ENCODE data around the gene TPST1. TPM values are rescaled to one million over a fixed set of nuclear protein-coding genes. Genes with fewer than 3 reads are reported as not detected.

The TPST1 gene
- total and polyA plus RNA-seq, 2 of the 8 experiments (the other 6 are each of a cell fraction or from before 2014, with no cell fraction given): 8.2 to 18.4 TPM

DNA sequence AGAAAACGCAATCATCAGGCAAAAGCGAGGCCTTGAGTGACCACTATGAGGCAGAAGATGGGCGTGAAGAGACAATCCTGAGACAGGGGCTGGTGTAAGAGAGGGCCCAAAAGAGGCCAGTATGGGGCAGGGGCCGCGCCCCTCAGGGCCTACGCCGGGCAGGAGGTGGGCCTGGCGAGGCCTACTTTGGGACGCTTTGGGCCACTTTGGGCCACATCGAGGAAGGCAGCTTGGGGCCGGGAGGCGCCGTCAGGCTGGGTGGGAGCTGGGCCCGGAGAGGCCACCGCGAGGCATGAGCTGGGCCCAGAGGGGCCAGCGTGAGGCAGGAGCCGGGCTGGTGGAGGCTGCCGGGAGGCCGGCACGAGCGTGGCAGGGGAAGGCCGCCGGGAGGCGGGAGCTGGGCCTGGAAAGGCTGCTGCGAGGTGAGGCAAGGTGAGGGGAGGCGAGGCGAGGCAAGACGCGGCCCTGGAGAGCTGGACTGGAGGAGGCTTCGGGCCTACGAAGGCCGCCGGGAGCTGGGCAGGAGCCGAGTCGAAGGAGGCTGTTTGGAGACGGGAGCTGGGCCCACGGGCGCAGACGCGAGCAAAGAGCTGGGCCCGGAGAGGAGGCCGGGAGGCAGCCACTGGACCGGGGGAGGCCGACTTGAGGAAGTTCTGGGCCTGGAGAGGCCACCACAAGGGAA, 171.3 kb downstream of the TPST1 start:
- no peak overlapping the region for H2BK15ac ChIP-seq (ENCODE audit: low read length)
- H3K14ac ChIP-seq (ENCODE audit: insufficient read length): no peak overlapping the region
- no peak overlapping the region for H4K91ac ChIP-seq (replicated peaks; ENCODE audit: insufficient read length, low read length)
- H3K4ac ChIP-seq (replicated peaks; ENCODE audit: insufficient read length, low read depth, low read length): no peak overlapping the region
- H2BK20ac ChIP-seq (ENCODE audit: low read length): no peak overlapping the region
- ChIA-PET CTCF (ENCODE audit: partially characterized antibody) (interaction anchor here (0.8 to 0.9 kb wide), 2 partner anchors 53 to 138 kb away, joined by 3 read pairs; no protein-coding TSS in a partner anchor), POLR2A (ENCODE audit: partially characterized antibody) (interaction anchor here (0.8 to 1.2 kb wide), 2 partner anchors 9 to 39 kb away, joined by 3 read pairs; no protein-coding TSS in a partner anchor)
- TF ChIP-seq, protein P1, sequence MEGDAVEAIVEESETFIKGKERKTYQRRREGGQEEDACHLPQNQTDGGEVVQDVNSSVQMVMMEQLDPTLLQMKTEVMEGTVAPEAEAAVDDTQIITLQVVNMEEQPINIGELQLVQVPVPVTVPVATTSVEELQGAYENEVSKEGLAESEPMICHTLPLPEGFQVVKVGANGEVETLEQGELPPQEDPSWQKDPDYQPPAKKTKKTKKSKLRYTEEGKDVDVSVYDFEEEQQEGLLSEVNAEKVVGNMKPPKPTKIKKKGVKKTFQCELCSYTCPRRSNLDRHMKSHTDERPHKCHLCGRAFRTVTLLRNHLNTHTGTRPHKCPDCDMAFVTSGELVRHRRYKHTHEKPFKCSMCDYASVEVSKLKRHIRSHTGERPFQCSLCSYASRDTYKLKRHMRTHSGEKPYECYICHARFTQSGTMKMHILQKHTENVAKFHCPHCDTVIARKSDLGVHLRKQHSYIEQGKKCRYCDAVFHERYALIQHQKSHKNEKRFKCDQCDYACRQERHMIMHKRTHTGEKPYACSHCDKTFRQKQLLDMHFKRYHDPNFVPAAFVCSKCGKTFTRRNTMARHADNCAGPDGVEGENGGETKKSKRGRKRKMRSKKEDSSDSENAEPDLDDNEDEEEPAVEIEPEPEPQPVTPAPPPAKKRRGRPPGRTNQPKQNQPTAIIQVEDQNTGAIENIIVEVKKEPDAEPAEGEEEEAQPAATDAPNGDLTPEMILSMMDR (IDR thresholded peaks at IDR 0.05; ENCODE audit: control extremely low read depth in 1 of 3, insufficient read depth in 1 of 3, low read depth in 1 of 3, low read length in 3 of 3): peak in 1 of 3 experiments; percentile 17; a peak in 1 of 4 replicates
- TF ChIP-seq CBX8 (IDR thresholded peaks at IDR 0.05; ENCODE audit: borderline replicate concordance, low read depth, low read length) (no peak), RAD21 (IDR thresholded peaks at IDR 0.05 in 1 of 2, conservative IDR thresholded peaks at IDR 0.05 in 1 of 2; ENCODE audit: low read depth in 2 of 2, low read length in 2 of 2) (peak; percentile 22 to 37; a peak in 2 of 4 replicates), MAFK (IDR thresholded peaks at IDR 0.05; ENCODE audit: low read depth, low read length) (no peak)
- no peak for FAIRE-seq
- H3K27me3 ChIP-seq (replicated peaks in 1 of 4; ENCODE audit: control insufficient read depth in 3 of 4, extremely low read depth in 1 of 4, insufficient read depth in 3 of 4, low read length in 3 of 4): no peaks in the 10 kb centered on the region
- no peak overlapping the region for H4K8ac ChIP-seq (ENCODE audit: extremely low read depth, insufficient read depth, low read length)
- H2BK120ac ChIP-seq (replicated peaks; ENCODE audit: low read depth, low read length): no peak overlapping the region
- DNase-seq (ENCODE audit: low read depth in 1 of 2, low spot score in 2 of 2): no peak
- H3K4me3 ChIP-seq (ENCODE audit: extremely low read depth in 1 of 4, insufficient read depth in 2 of 4, low read depth in 3 of 4, low read length in 4 of 4): no peak overlapping the region
- no peak overlapping the region for H3K23ac ChIP-seq (ENCODE audit: insufficient read length)
- H4K5ac ChIP-seq (ENCODE audit: insufficient read length, low read depth, low read length): no peak overlapping the region
- H3K79me1 ChIP-seq (ENCODE audit: low read depth, low read length): no peaks in the 10 kb centered on the region
- H3K56ac ChIP-seq (replicated peaks; ENCODE audit: insufficient read length, low read depth, low read length): no peak overlapping the region
- peaks cover 0 to 5% (median 0%) of the 10 kb centered on the region in 4 experiments; a peak in 4 of 8 replicates for H3K36me3 ChIP-seq (ENCODE audit: control insufficient read depth in 2 of 4, insufficient read depth in 4 of 4, low read length in 3 of 4)
- H2AFZ ChIP-seq (ENCODE audit: low read length): no peak overlapping the region
- no peak overlapping the region for H3K27ac ChIP-seq (ENCODE audit: low read depth, low read length)
- no peak overlapping the region for H2BK12ac ChIP-seq (ENCODE audit: low read depth, low read length)
- H3K4me1 ChIP-seq (replicated peaks in 1 of 4; ENCODE audit: control insufficient read depth in 3 of 4, insufficient read depth in 4 of 4, low read length in 3 of 4): no peaks in the 10 kb centered on the region
- H3K79me2 ChIP-seq (ENCODE audit: control insufficient read depth in 1 of 2, insufficient read depth in 2 of 2, low read length in 2 of 2): no peaks in the 10 kb centered on the region
- no peak overlapping the region for H3K9ac ChIP-seq (replicated peaks in 1 of 4; ENCODE audit: extremely low read depth in 1 of 4, low read depth in 3 of 4, low read length in 3 of 4)
- no peak overlapping the region; the same call in 1 of the 2 replicates for H2BK5ac ChIP-seq (ENCODE audit: low read depth, low read length)
- H3K9me3 ChIP-seq (ENCODE audit: insufficient read depth in 2 of 2, low read depth in 1 of 2, low read length in 1 of 2): no peaks in the 10 kb centered on the region
- H3K4me2 ChIP-seq (ENCODE audit: insufficient read depth in 1 of 2, low read depth in 2 of 2, low read length in 2 of 2): no peak overlapping the region
- WGBS, 2 experiments (ENCODE audit: extremely low coverage in 1 of 2, insufficient coverage in 1 of 2, insufficient read length in 1 of 2, insufficient replicate concordance in 2 of 2, low coverage in 1 of 2, low lambda C conversion rate in 2 of 2, missing lambda C conversion rate in 1 of 2): 93% methylated on average over 40 of the region's 45 CpGs; no CpG with 5 or more reads in 1 of the 2 experiments
- no peak overlapping the region for H3K18ac ChIP-seq (ENCODE audit: extremely low read depth, low read length)
- H4K20me1 ChIP-seq (replicated peaks in 1 of 2; ENCODE audit: control insufficient read depth in 1 of 2, insufficient read depth in 2 of 2, low read length in 2 of 2): no peaks in the 10 kb centered on the region
- H2AK5ac ChIP-seq (ENCODE audit: low read depth, low read length): no peak overlapping the region
- no peaks in the 10 kb centered on the region for H3K23me2 ChIP-seq (ENCODE audit: low read depth, low read length)

Data from H1 (cell line).